ENCODE data around the gene CA5A. TPM values are rescaled to one million over a fixed set of nuclear protein-coding genes. Genes with fewer than 3 reads are reported as not detected.

Gene CA5A
- total and polyA plus RNA-seq, 2 of the 13 experiments (the other 11 are each of a cell fraction or from before 2014, with no cell fraction given): 66.8 to 106 TPM

- TF ChIP-seq ZNF800 (CRISPR knock-in tag; IDR thresholded peaks at IDR 0.05): no peak
- no peak for TF ChIP-seq MEIS1 (CRISPR knock-in tag; IDR thresholded peaks at IDR 0.05; ENCODE audit: borderline replicate concordance)
- TF ChIP-seq ZNF704 (CRISPR knock-in tag; IDR thresholded peaks at IDR 0.05; ENCODE audit: borderline replicate concordance): 0 out of 2 replicates have a peak, but pooled peaks have one; percentile 30
- TF ChIP-seq SNAPC4 (CRISPR knock-in tag; IDR thresholded peaks at IDR 0.05): peak; percentile 67; the same call in 1 of the 2 replicates
- no peak for TF ChIP-seq ZNF761 (CRISPR knock-in tag; conservative IDR thresholded peaks at IDR 0.05)
- TF ChIP-seq TBP (CRISPR knock-in tag; IDR thresholded peaks at IDR 0.05): no peak
- 0 out of 2 replicates have a peak, but pooled peaks have one; percentile 42 for TF ChIP-seq ZNF264 (CRISPR knock-in tag; IDR thresholded peaks at IDR 0.05)
- TF ChIP-seq HNF4A (CRISPR knock-in tag; IDR thresholded peaks at IDR 0.05): peak; percentile 94
- TF ChIP-seq TFE3 (CRISPR knock-in tag; IDR thresholded peaks at IDR 0.05): no peak; the same call in 1 of the 2 replicates
- 0 out of 2 replicates have a peak, but pooled peaks have one; percentile 41 for TF ChIP-seq ZNF629 (CRISPR knock-in tag; conservative IDR thresholded peaks at IDR 0.05)
- TF ChIP-seq ZNF329 (CRISPR knock-in tag; IDR thresholded peaks at IDR 0.05; ENCODE audit: low read depth): no peak
- peak; percentile 85 for TF ChIP-seq RBM22 (optimal IDR thresholded peaks at IDR 0.05; ENCODE audit: low read length)
- TF ChIP-seq ARNT (IDR thresholded peaks at IDR 0.05): no peak
- TF ChIP-seq MED1 (CRISPR knock-in tag; IDR thresholded peaks at IDR 0.05): peak; percentile 90
- peak; percentile 39; the same call in 1 of the 2 replicates for TF ChIP-seq HIC2 (CRISPR knock-in tag; IDR thresholded peaks at IDR 0.05; ENCODE audit: low read depth)
These were observed 94.0 kb downstream of the CA5A start (continued) for GRCh38 chr16:87842209-87842869.
